H1 (cell line): ENCODE measurements around the gene FOXN4. TPM values are rescaled to one million over a fixed set of nuclear protein-coding genes. Genes with fewer than 3 reads are reported as not detected.

Experiments
- CTCF ChIA-PET: fragments of 300-600 bp; sonication (Branson Sonifier 250); formaldehyde crosslinking; loops from one replicate; lab custom pipeline; 2021; ENCODE audit not compliant: partially characterized antibody; lab: Charles Lee
- POLR2A ChIA-PET: fragments of 300-600 bp; sonication (Branson Sonifier 250); formaldehyde crosslinking; loops from one replicate; lab custom pipeline; 2021; ENCODE audit warnings: inconsistent platforms; ENCODE audit not compliant: partially characterized antibody; lab: Charles Lee
- DNase-seq, 2 experiments: peaks; one replicate each; pipeline versions ENCODE4 v3.0.0 to v3.0.0-alpha.2; 2010 to 2022; ENCODE audit warnings: low spot score in 2 of 2, low read depth in 1 of 2, mixed read lengths in 1 of 2
- FAIRE-seq: peaks from 2 replicates; lab custom pipeline; 2011; peaks lifted over from hg19 to GRCh38; lab: Jason Lieb, UNC
- H2AFZ ChIP-seq: 2 replicates; pipeline ENCODE4 v1.8.1; 2012; ENCODE audit warnings: low read length, inconsistent platforms
- H2AK5ac ChIP-seq: 2 replicates; pipeline ENCODE4 v1.6.1; 2013; ENCODE audit warnings: low read depth, low read length
- H2BK120ac ChIP-seq: replicated peaks from 2 replicates; pipeline ENCODE3; 2013; ENCODE audit warnings: low read depth, low read length, inconsistent platforms
- H2BK12ac ChIP-seq: 2 replicates; pipeline ENCODE4 v1.6.1; 2013; ENCODE audit warnings: low read depth, low read length
- H2BK15ac ChIP-seq: 2 replicates; pipeline ENCODE4 v1.6.1; 2013; ENCODE audit warnings: low read length
- H2BK20ac ChIP-seq: 2 replicates; pipeline ENCODE4 v1.6.1; 2013; ENCODE audit warnings: low read length
- H2BK5ac ChIP-seq: 2 replicates; pipeline ENCODE4 v1.6.1; 2013; ENCODE audit warnings: low read depth, low read length
- H3K14ac ChIP-seq: 2 replicates; pipeline ENCODE4 v1.6.1; 2013; ENCODE audit warnings: inconsistent platforms; ENCODE audit not compliant: insufficient read length
- H3K18ac ChIP-seq: 2 replicates; pipeline ENCODE4 v1.6.1; 2013; ENCODE audit warnings: low read length; ENCODE audit errors: extremely low read depth
- H3K23ac ChIP-seq: 2 replicates; pipeline ENCODE4 v1.6.1; 2013; ENCODE audit warnings: inconsistent platforms; ENCODE audit not compliant: insufficient read length
- H3K23me2 ChIP-seq: 2 replicates; pipeline ENCODE4 v1.6.1; 2013; ENCODE audit warnings: low read depth, low read length
- H3K27ac ChIP-seq: 2 replicates; pipeline ENCODE4 v1.6.1; 2011; ENCODE audit warnings: low read depth, low read length, inconsistent platforms
- H3K27me3 ChIP-seq, 4 experiments: replicated peaks in 1 of 4; 1 replicate in 1 of 4; 2 replicates in 3 of 4; pipeline versions ENCODE4 v1.6.1 to v1.8.1; 2011 to 2013; ENCODE audit warnings: low read length in 3 of 4, mild to moderate bottlenecking in 3 of 4, inconsistent platforms in 2 of 4, mixed read lengths in 2 of 4, moderate library complexity in 1 of 4; ENCODE audit not compliant: control insufficient read depth in 3 of 4, insufficient read depth in 3 of 4; ENCODE audit errors: extremely low read depth in 1 of 4
- H3K36me3 ChIP-seq, 4 experiments: 2 replicates each; pipeline versions ENCODE4 v1.6.1 to v1.8.1; 2011 to 2013; ENCODE audit warnings: mild to moderate bottlenecking in 4 of 4, low read length in 3 of 4, moderate library complexity in 2 of 4, control low read depth in 1 of 4, inconsistent platforms in 1 of 4; ENCODE audit not compliant: insufficient read depth in 4 of 4, control insufficient read depth in 2 of 4
- H3K4ac ChIP-seq: replicated peaks from 2 replicates; pipeline ENCODE3; 2013; ENCODE audit warnings: low read length, low read depth, mixed read lengths, inconsistent platforms; ENCODE audit not compliant: insufficient read length
- H3K4me1 ChIP-seq, 4 experiments: replicated peaks in 1 of 4; 1 replicate in 1 of 4; 2 replicates in 3 of 4; pipeline versions ENCODE4 v1.6.1 to v1.8.1; 2011 to 2013; ENCODE audit warnings: low read length in 3 of 4, inconsistent platforms in 2 of 4, mixed read lengths in 1 of 4; ENCODE audit not compliant: insufficient read depth in 4 of 4, control insufficient read depth in 3 of 4
- H3K4me2 ChIP-seq, 2 experiments: 2 replicates each; pipeline versions ENCODE4 v1.6.1 to v1.8.1; 2011 to 2013; ENCODE audit warnings: low read depth in 2 of 2, low read length in 2 of 2, control low read depth in 1 of 2, inconsistent platforms in 1 of 2, mild to moderate bottlenecking in 1 of 2; ENCODE audit not compliant: insufficient read depth in 1 of 2
- H3K4me3 ChIP-seq, 4 experiments: fragments of 200-600, 300-600 bp in 1 of 4; sonication (generic), shearing (Covaris generic), sonication (Bioruptor Twin) in 1 of 4; 2 replicates each; pipeline versions ENCODE4 v1.5.1 to v1.8.1; 2011 to 2016; ENCODE audit warnings: low read length in 4 of 4, low read depth in 3 of 4, control low read depth in 2 of 4, inconsistent platforms in 2 of 4, mild to moderate bottlenecking in 2 of 4, mixed read lengths in 1 of 4, moderate library complexity in 1 of 4; ENCODE audit not compliant: insufficient read depth in 2 of 4; ENCODE audit errors: extremely low read depth in 1 of 4
- H3K56ac ChIP-seq: replicated peaks from 2 replicates; pipeline ENCODE3; 2013; ENCODE audit warnings: low read depth, mild to moderate bottlenecking, mixed read lengths, low read length, inconsistent platforms; ENCODE audit not compliant: insufficient read length
- H3K79me1 ChIP-seq: 2 replicates; pipeline ENCODE4 v1.6.1; 2013; ENCODE audit warnings: low read depth, low read length, control low read depth
- H3K79me2 ChIP-seq, 2 experiments: 2 replicates each; pipeline versions ENCODE4 v1.6.1 to v1.8.1; 2012 to 2013; ENCODE audit warnings: low read length in 2 of 2, mild to moderate bottlenecking in 2 of 2, inconsistent platforms in 1 of 2; ENCODE audit not compliant: insufficient read depth in 2 of 2, control insufficient read depth in 1 of 2
- H3K9ac ChIP-seq, 4 experiments: replicated peaks in 1 of 4; 1 replicate in 1 of 4; 2 replicates in 3 of 4; pipeline versions ENCODE4 v1.6.1 to v1.8.1; 2011 to 2013; ENCODE audit warnings: low read depth in 3 of 4, low read length in 3 of 4, control low read depth in 2 of 4, mild to moderate bottlenecking in 2 of 4, moderate library complexity in 2 of 4, inconsistent platforms in 1 of 4; ENCODE audit errors: extremely low read depth in 1 of 4
- H3K9me3 ChIP-seq, 2 experiments: 2 replicates each; pipeline versions ENCODE4 v1.6.1 to v1.8.1; 2012 to 2013; ENCODE audit warnings: mild to moderate bottlenecking in 2 of 2, moderate library complexity in 2 of 2, control low read depth in 1 of 2, inconsistent platforms in 1 of 2, low read depth in 1 of 2, low read length in 1 of 2, mixed read lengths in 1 of 2; ENCODE audit not compliant: insufficient read depth in 2 of 2
- H4K20me1 ChIP-seq, 2 experiments: replicated peaks in 1 of 2; 2 replicates each; pipeline versions ENCODE3 to v1.8.1; 2011 to 2013; ENCODE audit warnings: inconsistent platforms in 2 of 2, low read length in 2 of 2, mild to moderate bottlenecking in 1 of 2; ENCODE audit not compliant: insufficient read depth in 2 of 2, control insufficient read depth in 1 of 2
- H4K5ac ChIP-seq: 2 replicates; pipeline ENCODE4 v1.6.1; 2013; ENCODE audit warnings: low read length, low read depth, mixed read lengths, inconsistent platforms; ENCODE audit not compliant: insufficient read length
- H4K8ac ChIP-seq: 2 replicates; pipeline ENCODE4 v1.8.0; 2013; ENCODE audit warnings: mild to moderate bottlenecking, moderate library complexity, low read length, inconsistent platforms; ENCODE audit not compliant: insufficient read depth; ENCODE audit errors: extremely low read depth
- H4K91ac ChIP-seq: replicated peaks from 2 replicates; pipeline ENCODE3; 2013; ENCODE audit warnings: low read length, mixed read lengths, inconsistent platforms; ENCODE audit not compliant: insufficient read length
- CTBP2 ChIP-seq: IDR thresholded peaks from 2 replicates; pipeline ENCODE4 v1.7.0; 2011; ENCODE audit warnings: borderline replicate concordance, mild to moderate bottlenecking, moderate library complexity, mixed read lengths, low read length; ENCODE audit not compliant: insufficient read depth, insufficient read length
- WGBS, 2 experiments: shearing (Covaris generic) in 1 of 2; methylation state at CpG; one replicate each; pipeline versions ENCODE4 v1.1.6 to v1.1.7; 2013 to 2015; ENCODE audit warnings: low lambda C conversion rate in 2 of 2, mixed read lengths in 2 of 2, inconsistent platforms in 1 of 2, low coverage in 1 of 2, missing lambda C conversion rate in 1 of 2; ENCODE audit not compliant: insufficient replicate concordance in 2 of 2, insufficient coverage in 1 of 2, insufficient read length in 1 of 2; ENCODE audit errors: extremely low coverage in 1 of 2, missing lambda C conversion rate in 1 of 2; 5-methylcytosine and 5-hydroxymethylcytosine counted together
- polyA plus RNA-seq, 7 experiments: library from polyadenylated mRNA; depleted of rRNA in 3 of 7; stranded (reverse) in 5 of 7; unstranded in 2 of 7; fragments of >200 nt in 5 of 7; fragments of 200-250 nt in 2 of 7; gene quantifications; 1 replicate in 5 of 7; 2 replicates in 1 of 7; 4 replicates in 1 of 7; pipeline versions ENCODE4 v1.2.1 to v1.2.3, GENCODE V29; 2011 to 2013; ENCODE audit warnings: missing spikeins in 2 of 7, mixed read lengths in 2 of 7
- total RNA-seq: library from RNA; stranded (reverse); fragmentation: NEBNext Ultra II Directional; extraction: Animal tissue kit (Norgen Biotek cat#: 25700); gene quantifications from 2 replicates; pipeline ENCODE4 v1.2.1, GENCODE V29; 2021

The FOXN4 gene
- total and polyA plus RNA-seq, 2 of the 8 experiments (the other 6 are each of a cell fraction or from before 2014, with no cell fraction given) = 0.26 to 0.29 TPM

DNA sequence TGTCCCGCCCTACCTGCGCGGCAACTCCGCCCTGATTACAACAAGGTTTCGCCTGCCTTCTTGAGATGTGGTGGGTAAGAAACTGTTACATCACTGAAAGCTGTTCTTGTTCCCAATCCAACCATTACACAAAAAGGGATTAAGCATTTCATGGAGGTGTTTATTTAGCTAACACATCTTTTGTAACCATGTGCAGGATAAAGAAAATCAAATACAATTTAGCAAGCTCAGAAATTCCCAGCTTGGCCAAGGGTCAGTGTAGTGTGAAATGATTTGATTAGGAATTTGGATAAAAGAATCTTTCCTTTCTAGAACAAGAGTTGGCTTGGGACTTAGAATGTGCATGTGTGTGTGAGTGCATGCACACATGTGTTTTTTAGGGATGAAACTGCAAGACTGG, 6.3 kb downstream of the FOXN4 start:
- DNase-seq = no peak
- TF ChIP-seq CTBP2 = no peak

More for the DNA sequence above, 6.3 kb downstream of the FOXN4 start:
- CTCF ChIA-PET = interaction anchor here (0.8 to 2.3 kb wide), 6 partner anchors 12 to 85 kb away, joined by 4 to 9 read pairs (median 6); no protein-coding TSS in a partner anchor
- Histone ChIP-seq H3K79me2 (no peaks in the 10 kb centered on the region), H3K36me3 (no peaks in the 10 kb centered on the region), H2BK12ac (no peak overlapping the region), H3K27me3 (peaks cover 2 to 19% (median 10%) of the 10 kb centered on the region in 4 experiments), H3K4me3 (no peak overlapping the region), H3K23me2 (no peaks in the 10 kb centered on the region), H2BK15ac (no peak overlapping the region), H3K18ac (no peak overlapping the region), H3K27ac (no peak overlapping the region), H2AFZ (no peak overlapping the region), H2BK20ac (no peak overlapping the region), H4K20me1 (peaks cover 0 to 2% of the 10 kb centered on the region in 2 experiments), H2BK5ac (no peak overlapping the region), H3K9me3 (no peaks in the 10 kb centered on the region), H3K4me1 (no peaks in the 10 kb centered on the region), H4K5ac (no peak overlapping the region), H3K14ac (no peak overlapping the region), H3K23ac (no peak overlapping the region), H3K4ac (no peak overlapping the region), H2BK120ac (no peak overlapping the region), H4K91ac (no peak overlapping the region), H3K79me1 (no peaks in the 10 kb centered on the region), H4K8ac (no peak overlapping the region), H3K4me2 (no peak overlapping the region), H3K9ac (no peak overlapping the region), H3K56ac (no peak overlapping the region), H2AK5ac (no peak overlapping the region)
- FAIRE-seq = no peak
- WGBS, 2 experiments = 76% methylated on average over 5 of the region's 5 CpGs; no CpG with 5 or more reads in 1 of the 2 experiments
- POLR2A ChIA-PET = interaction anchor here (0.7 to 1.5 kb wide), 3 partner anchors 9 to 13 kb away, joined by 3 read pairs; no protein-coding TSS in a partner anchor
